Bronchial smooth muscle cell (primary cell): Measurements from ENCODE around the gene KRTAP13-3. TPM values are rescaled to one million over a fixed set of nuclear protein-coding genes. Genes with fewer than 3 reads are reported as not detected.

ENCODE experiments used
- total RNA-seq: library from RNA; depleted of rRNA; stranded (reverse); fragments of >200 nt; gene quantifications from 2 replicates; pipeline ENCODE4 v1.2.1, GENCODE V29; 2014

KRTAP13-3 gene, protein sequence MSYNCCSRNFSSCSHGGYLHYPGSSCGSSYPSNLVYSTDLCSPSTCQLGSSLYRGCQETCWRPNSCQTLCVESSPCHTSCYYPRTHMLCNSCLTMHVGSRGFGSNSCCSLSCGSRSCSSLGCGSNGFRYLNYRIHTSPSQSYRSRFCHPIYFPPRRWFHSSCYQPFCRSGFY
- not detected in 2 replicates for total RNA-seq

DNA sequence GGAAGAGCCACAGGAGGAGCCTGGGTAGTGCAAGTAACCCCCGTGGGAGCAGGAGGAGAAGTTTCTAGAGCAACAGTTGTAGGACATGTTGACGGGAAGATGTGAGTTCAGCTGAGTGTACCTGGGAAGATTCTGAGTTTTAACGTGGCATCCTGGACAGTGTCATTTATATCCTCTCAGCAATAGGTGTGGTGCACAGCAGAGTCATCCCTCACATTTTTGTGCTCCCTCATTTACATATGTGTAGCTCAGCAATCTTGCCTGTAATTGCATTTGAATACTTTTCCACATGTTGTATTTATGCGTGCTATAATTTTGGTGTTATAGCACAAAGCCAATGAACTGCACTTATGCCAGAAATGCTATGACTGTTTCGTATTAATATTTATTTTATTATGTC, at the start of gene KRTAP13-3:
Gene KRTAP13-3, minus strand, starts transcription at position 101 of the 400 bp plus-strand sequence. Its CDS starts 14 bp downstream, at position 87.

DNA sequence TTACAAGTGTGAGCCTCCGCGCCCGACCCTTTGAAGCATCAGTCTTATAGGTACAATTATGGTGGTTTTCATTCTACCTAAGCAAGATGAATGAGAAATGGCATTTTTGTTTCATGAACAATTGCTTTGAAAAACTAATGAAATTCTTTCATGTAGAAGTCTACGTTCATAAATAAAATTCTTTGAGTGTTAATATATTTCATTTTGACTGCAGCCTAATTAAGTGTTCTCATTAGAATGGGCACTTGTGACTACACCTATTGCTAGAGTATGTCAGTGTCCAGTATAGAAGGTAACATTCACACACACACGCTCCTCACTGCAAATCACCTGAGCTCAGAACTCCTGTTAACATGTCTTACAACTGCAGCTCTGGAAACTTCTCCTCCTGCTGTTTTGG, 14.2 kb upstream of the KRTAP13-3 start, which contains the start of gene KRTAP15-1:
Gene KRTAP15-1, plus strand, starts transcription at position 301 of the 400 bp plus-strand sequence. Its CDS starts 53 bp downstream, at position 354.

DNA sequence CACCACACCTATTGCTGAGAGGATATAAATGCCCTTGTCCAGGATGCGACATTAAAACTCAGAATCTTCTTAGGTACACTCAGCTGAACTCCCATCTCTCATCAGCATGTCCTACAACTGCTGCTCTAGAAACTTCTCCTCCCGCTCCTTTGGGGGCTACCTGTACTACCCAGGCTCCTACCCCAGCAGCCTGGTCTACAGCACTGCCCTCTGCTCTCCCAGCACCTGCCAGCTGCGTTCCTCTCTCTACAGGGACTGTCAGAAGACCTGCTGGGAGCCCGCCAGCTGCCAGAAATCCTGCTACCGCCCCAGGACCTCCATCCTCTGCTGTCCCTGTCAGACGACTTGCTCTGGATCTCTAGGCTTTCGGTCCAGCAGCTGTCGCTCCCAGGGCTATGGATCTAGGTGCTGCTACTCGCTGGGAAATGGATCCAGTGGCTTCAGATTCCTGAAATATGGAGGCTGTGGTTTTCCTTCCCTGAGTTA, 4.5 kb upstream of the KRTAP13-3 start, which contains the start of gene KRTAP13-4:
Gene KRTAP13-4, plus strand, starts transcription at position 51 of the 486 bp plus-strand sequence. Its CDS starts 56 bp downstream, at position 107.

DNA sequence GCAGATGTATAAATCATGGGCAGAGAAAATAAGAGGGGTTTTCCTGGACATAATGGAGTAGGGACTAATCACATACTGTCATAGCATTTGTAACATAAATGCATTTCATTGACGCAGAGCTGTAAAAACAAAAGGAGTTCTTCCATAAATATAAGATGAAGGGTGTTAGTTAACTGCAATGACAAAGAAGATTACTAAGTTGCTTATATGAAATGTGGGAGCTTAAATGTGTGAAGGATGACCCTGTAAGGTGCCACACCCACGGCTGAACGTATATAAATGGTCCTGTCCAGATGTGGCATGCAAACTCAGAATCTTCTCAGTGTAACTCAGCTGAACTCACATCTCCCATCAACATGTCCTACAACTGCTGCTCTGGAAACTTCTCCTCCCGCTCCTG, 30.0 kb downstream of the KRTAP13-3 start, which contains the start of gene KRTAP13-1:
Gene KRTAP13-1, plus strand, starts transcription at position 301 of the 400 bp plus-strand sequence. Its CDS starts 56 bp downstream, at position 357.

Other genes starting within 250 kb of the KRTAP13-3 start
- not detected in 2 replicates for gene CLDN8, start 209.8 kb downstream of the KRTAP13-3 start, total RNA-seq
- not detected in 2 replicates for gene KRTAP24-1, start 143.0 kb downstream of the KRTAP13-3 start, total RNA-seq
- not detected in 2 replicates for gene KRTAP25-1, start 136.4 kb downstream of the KRTAP13-3 start, total RNA-seq
- gene KRTAP26-1, start 105.6 kb downstream of the KRTAP13-3 start, total RNA-seq: not detected in 2 replicates
- gene KRTAP27-1, start 88.2 kb downstream of the KRTAP13-3 start, total RNA-seq: not detected in 2 replicates
- gene KRTAP23-1, start 77.3 kb downstream of the KRTAP13-3 start, total RNA-seq: not detected in 2 replicates
- gene KRTAP13-2, start 53.7 kb downstream of the KRTAP13-3 start, total RNA-seq: not detected in 2 replicates
- not detected in 2 replicates for gene KRTAP13-1, start 29.9 kb downstream of the KRTAP13-3 start, total RNA-seq
- gene KRTAP13-4, start 4.3 kb upstream of the KRTAP13-3 start, total RNA-seq: not detected in 2 replicates
- gene KRTAP15-1, start 14.3 kb upstream of the KRTAP13-3 start, total RNA-seq: not detected in 2 replicates
- not detected in 2 replicates for gene KRTAP19-1, start 54.4 kb upstream of the KRTAP13-3 start, total RNA-seq
- not detected in 2 replicates for gene KRTAP19-2, start 61.5 kb upstream of the KRTAP13-3 start, total RNA-seq
- gene KRTAP19-3, start 66.1 kb upstream of the KRTAP13-3 start, total RNA-seq: not detected in 2 replicates
- not detected in 2 replicates for gene KRTAP19-4, start 71.2 kb upstream of the KRTAP13-3 start, total RNA-seq
- not detected in 2 replicates for gene KRTAP19-5, start 76.2 kb upstream of the KRTAP13-3 start, total RNA-seq
- not detected in 2 replicates for gene KRTAP19-6, start 115.9 kb upstream of the KRTAP13-3 start, total RNA-seq
- gene KRTAP19-7, start 135.4 kb upstream of the KRTAP13-3 start, total RNA-seq: not detected in 2 replicates
- not detected in 2 replicates for gene KRTAP22-2, start 164.5 kb upstream of the KRTAP13-3 start, total RNA-seq
- not detected in 2 replicates for gene KRTAP6-3, start 166.5 kb upstream of the KRTAP13-3 start, total RNA-seq
- gene KRTAP6-2, start 173.0 kb upstream of the KRTAP13-3 start, total RNA-seq: not detected in 2 replicates
- not detected in 2 replicates for gene KRTAP22-1, start 175.2 kb upstream of the KRTAP13-3 start, total RNA-seq
- not detected in 2 replicates for gene KRTAP6-1, start 188.0 kb upstream of the KRTAP13-3 start, total RNA-seq
- not detected in 2 replicates for gene KRTAP20-1, start 190.5 kb upstream of the KRTAP13-3 start, total RNA-seq
- not detected in 2 replicates for gene KRTAP20-4, start 194.7 kb upstream of the KRTAP13-3 start, total RNA-seq
- not detected in 2 replicates for gene KRTAP20-2, start 209.3 kb upstream of the KRTAP13-3 start, total RNA-seq
- gene KRTAP20-3, start 216.9 kb upstream of the KRTAP13-3 start, total RNA-seq: not detected in 2 replicates